OCI-LY3 (cell line): ENCODE measurements around the gene PABPC1L.

Experiments used
- CTCF ChIP-seq: fragments of 200-600, 300-600 bp; sonication (generic); IDR thresholded peaks from 2 replicates; pipeline ENCODE4 v1.5.1; 2014; ENCODE audit warnings: antibody characterized with exemption, low read length, low read depth
- EZH2phosphoT487 ChIP-seq: fragments of 200-600 bp; shearing (Covaris generic); IDR thresholded peaks from 2 replicates; pipeline ENCODE4 v1.6.1; 2018; ENCODE audit warnings: antibody characterized with exemption, mixed run types, low read depth

GRCh38 chr20:44869471-44869870 lies 40.4 kb upstream of the PABPC1L start:
- TF ChIP-seq CTCF = no peak
- TF ChIP-seq EZH2phosphoT487 = no peak
